Gastroesophageal sphincter (tissue), 4 donors: ENCODE results near the gene CPSF4L. TPM values are rescaled to one million over a fixed set of nuclear protein-coding genes. Genes with fewer than 3 reads are reported as not detected.

Source experiments
- ATAC-seq: fragments of 150-250 bp; one replicate; pipeline ENCODE4 v1.9.1; 2016; ENCODE audit warnings: mild to moderate bottlenecking, moderate library complexity
- H3K27ac ChIP-seq, 4 donors: fragments of 200-600 bp; sonication (generic) in 3 of 4; 1 replicate in 3 of 4; 2 replicates in 1 of 4; pipeline ENCODE4 v1.5.1; 2016 to 2019
- H3K27me3 ChIP-seq: fragments of 200-600 bp; sonication (generic); one replicate; pipeline ENCODE4 v1.5.1; 2019
- H3K36me3 ChIP-seq, 2 donors: fragments of 200-600 bp; sonication (generic); one replicate each; pipeline ENCODE4 v1.5.1; 2019; ENCODE audit warnings: control low read depth in 1 of 2
- H3K4me1 ChIP-seq, 3 donors: fragments of 200-600 bp; sonication (generic); 1 replicate in 2 of 3; 2 replicates in 1 of 3; pipeline ENCODE4 v1.5.1; 2016 to 2019; ENCODE audit warnings: control low read depth in 2 of 3
- H3K4me3 ChIP-seq, 2 donors: fragments of 200-600 bp; sonication (generic); one replicate each; pipeline ENCODE4 v1.5.1; 2019; ENCODE audit warnings: mild to moderate bottlenecking in 1 of 2, moderate library complexity in 1 of 2
- H3K9me3 ChIP-seq, 3 donors: fragments of 200-600 bp; sonication (generic); one replicate each; pipeline ENCODE4 v1.5.1; 2017 to 2019; ENCODE audit warnings: control low read depth in 2 of 3
- CTCF ChIP-seq, 4 experiments: fragments of 200-600 bp in 2 of 4; fragments of 450-650 bp in 2 of 4; sonication (generic) in 1 of 4; IDR thresholded peaks; one replicate each; pipeline ENCODE4 v1.5.1; 2017 to 2019; ENCODE audit warnings: antibody characterized with exemption in 4 of 4, mild to moderate bottlenecking in 2 of 4, moderate library complexity in 2 of 4
- EP300 ChIP-seq: sonication (generic); formaldehyde crosslinking; IDR thresholded peaks from one replicate; pipeline ENCODE4 v1.6.1; 2017; ENCODE audit warnings: antibody characterized with exemption, mild to moderate bottlenecking
- POLR2A ChIP-seq, 2 donors: fragments of 450-650 bp; IDR thresholded peaks; one replicate each; pipeline ENCODE4 v1.6.1; 2017; ENCODE audit warnings: antibody characterized with exemption in 2 of 2, mild to moderate bottlenecking in 2 of 2, moderate library complexity in 1 of 2
- POLR2AphosphoS5 ChIP-seq: sonication (generic); formaldehyde crosslinking; IDR thresholded peaks from one replicate; pipeline ENCODE4 v1.6.1; 2017; ENCODE audit warnings: antibody characterized with exemption
- WGBS, 2 donors: methylation state at CpG; one replicate each; pipeline ENCODE4 v1.1.5; 2018; ENCODE audit warnings: low coverage in 1 of 2; 5-methylcytosine and 5-hydroxymethylcytosine counted together
- total RNA-seq, 4 donors: library from RNA; depleted of rRNA; stranded (reverse); fragments of >200 nt; gene quantifications; one replicate each; pipeline ENCODE4 v1.1.0, GENCODE V29; 2016

CPSF4L gene
- total RNA-seq, 4 donors from 2014 or later: not detected

GRCh38 chr17:73199751-73200317 is 61.8 kb downstream of the CPSF4L start:
- no peak for TF ChIP-seq CTCF (IDR thresholded peaks at IDR 0.05)
- no peak for TF ChIP-seq EP300
- TF ChIP-seq POLR2AphosphoS5: no peak
- no peak for TF ChIP-seq POLR2A (IDR thresholded peaks at IDR 0.05)
- Histone ChIP-seq H3K27ac (no peak overlapping the region), H3K9me3 (no peaks in the 10 kb centered on the region), H3K36me3 (peaks cover 0 to 87% of the 10 kb centered on the region in 2 donors), H3K4me3 (no peak overlapping the region), H3K27me3 (no peaks in the 10 kb centered on the region), H3K4me1 (peaks cover 0 to 36% (median 0%) of the 10 kb centered on the region in 3 donors)
- no peak for ATAC-seq
- 89% methylated on average over 5 of the region's 8 CpGs; no CpG with 5 or more reads in 1 of the 2 donors for WGBS, 2 donors

DNA sequence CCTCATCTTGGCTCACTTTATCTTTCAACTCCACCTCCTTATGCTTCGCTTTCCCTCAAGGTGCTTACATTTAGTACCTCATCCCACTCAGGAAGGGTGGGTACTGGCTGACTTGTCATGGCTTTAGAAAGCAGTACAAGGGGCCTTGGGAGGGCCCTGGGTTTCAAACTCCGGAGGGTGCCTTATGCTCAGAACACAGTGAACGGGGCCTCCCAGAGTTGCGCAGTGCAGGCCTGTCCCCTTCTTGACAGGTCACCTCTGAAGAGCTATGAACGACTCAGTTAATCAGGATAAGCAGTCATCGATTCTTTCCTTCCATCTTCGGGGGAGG is 62.8 kb downstream of the CPSF4L start:
- no peak overlapping the region for H3K4me3 ChIP-seq
- H3K4me1 ChIP-seq: peaks cover 0 to 45% (median under 1%) of the 10 kb centered on the region in 3 donors
- WGBS, 2 donors: 87 to 92% methylated on average over 3 to 7 of the region's 7 CpGs
- no peaks in the 10 kb centered on the region for H3K9me3 ChIP-seq
- no peak for ATAC-seq
- H3K36me3 ChIP-seq: peaks cover 0 to 78% of the 10 kb centered on the region in 2 donors
- no peaks in the 10 kb centered on the region for H3K27me3 ChIP-seq
- no peak overlapping the region for H3K27ac ChIP-seq
- no peak for TF ChIP-seq POLR2A (IDR thresholded peaks at IDR 0.05)
- TF ChIP-seq EP300: no peak
- TF ChIP-seq CTCF (IDR thresholded peaks at IDR 0.05): no peak

Other genes starting within 250 kb of the CPSF4L start
- 10 to 100 TPM; 11.6 to 16.8 (median 14.5) TPM for gene SLC39A11, start 169.2 kb downstream of the CPSF4L start, total RNA-seq
- 1 to 10 TPM in 3 of 4 donors, under 1 TPM in 1; 0.93 to 2.0 (median 1.0) TPM for gene SSTR2, start 96.9 kb downstream of the CPSF4L start, total RNA-seq
- 10 to 100 TPM; 16.2 to 33.0 (median 27.3) TPM for gene COG1, start 68.8 kb downstream of the CPSF4L start, total RNA-seq
- gene CDC42EP4, start 50.1 kb upstream of the CPSF4L start, total RNA-seq: 100 to 1,000 TPM in 1 of 4 donors, 10 to 100 TPM in 3; 69.4 to 106 (median 73.0) TPM